Chondrocyte (in vitro differentiated cells): Measurements from ENCODE around the gene ZSCAN22. TPM values are rescaled to one million over a fixed set of nuclear protein-coding genes. Genes with fewer than 3 reads are reported as not detected.

Experiments
- DNase-seq: peaks from one replicate; pipeline ENCODE4 v3.0.0; 2021; ENCODE audit warnings: mixed read lengths, low spot score
- H3K27ac Mint-ChIP-seq: one replicate; pipeline ENCODE4 v1.8.0; 2021; ENCODE audit warnings: mild to moderate bottlenecking, moderate library complexity, mixed read lengths; ENCODE audit not compliant: unreplicated experiment
- H3K27me3 Mint-ChIP-seq: 2 replicates; pipeline ENCODE4 v1.8.0; 2021; ENCODE audit warnings: low read depth, mixed read lengths
- H3K36me3 Mint-ChIP-seq: 2 replicates; pipeline ENCODE4 v1.8.0; 2021; ENCODE audit warnings: low read depth, mixed read lengths
- H3K4me1 Mint-ChIP-seq: 2 replicates; pipeline ENCODE4 v1.8.0; 2021; ENCODE audit warnings: low read depth, mild to moderate bottlenecking, mixed read lengths
- H3K4me3 Mint-ChIP-seq: one replicate; pipeline ENCODE4 v1.8.0; 2021; ENCODE audit warnings: mild to moderate bottlenecking, moderate library complexity, mixed read lengths; ENCODE audit not compliant: unreplicated experiment
- H3K9me3 Mint-ChIP-seq: 2 replicates; pipeline ENCODE4 v1.8.0; 2021; ENCODE audit warnings: low read depth, mixed read lengths
- microRNA-seq: library from miRNA; unstranded; fragments of <30 nt; microRNA quantifications from one replicate; pipeline ENCODE4 v1.2.0, GENCODE V29; 2020; ENCODE audit warnings: borderline number of aligned reads
- total RNA-seq: library from RNA; stranded (reverse); gene quantifications from 3 replicates; pipeline ENCODE4 v1.2.1, GENCODE V29; 2021
- TF ChIP-seq, protein P1 (sequence below): fragments of 200-600 bp; sonication (generic); IDR thresholded peaks from 2 replicates; pipeline ENCODE4 v1.5.0; 2021; ENCODE audit warnings: antibody characterized with exemption, mild to moderate bottlenecking, moderate library complexity

ZSCAN22 gene
- total RNA-seq, 1 donor from 2014 or later, result 3.0 TPM

DNA sequence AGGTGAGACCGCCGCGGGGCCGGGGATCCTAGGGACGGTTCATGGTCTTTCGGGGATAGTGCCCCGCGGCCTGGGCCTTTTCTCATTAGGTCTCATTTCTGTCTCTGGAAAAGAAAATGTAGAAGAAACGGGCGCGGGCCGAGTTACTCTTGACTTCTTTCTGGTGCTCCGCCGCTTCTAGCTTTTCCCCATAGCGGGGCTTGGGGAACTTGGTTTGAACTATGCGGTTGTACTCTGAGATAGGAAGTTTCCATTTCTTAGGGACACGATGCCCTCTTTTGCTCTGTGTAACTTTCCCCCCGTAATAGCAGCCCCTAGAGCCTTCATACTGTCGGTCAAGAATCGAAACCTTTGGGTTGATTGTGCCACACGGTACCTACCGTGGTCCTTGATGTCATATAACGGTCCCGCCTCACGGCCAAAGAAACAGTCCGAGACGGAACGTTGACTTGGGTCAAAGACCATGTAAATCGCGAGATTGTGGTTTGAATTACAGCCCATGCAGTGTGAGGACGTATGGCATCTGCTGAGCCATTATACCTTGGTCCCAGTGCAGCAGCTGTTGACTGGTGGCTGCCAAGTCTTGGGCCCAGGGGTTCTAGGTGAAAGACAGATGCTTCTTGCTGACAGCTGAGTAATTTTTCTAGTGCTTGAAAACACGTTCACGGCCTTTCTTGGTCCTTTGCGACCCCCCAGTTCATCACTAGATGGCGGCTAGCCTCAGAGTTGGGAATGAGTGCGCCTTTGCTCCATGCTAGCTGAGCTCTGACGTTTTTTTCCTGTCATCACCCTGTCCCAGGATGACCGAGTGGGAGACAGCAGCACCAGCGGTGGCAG is 60.8 kb downstream of the ZSCAN22 start:
- DNase-seq, result peak; percentile 38
- peaks cover 14% of the 10 kb centered on the region for H3K36me3 Mint-ChIP-seq
- H3K9me3 Mint-ChIP-seq, result no peaks in the 10 kb centered on the region
- peak overlapping the region; percentile 97 for H3K27ac Mint-ChIP-seq
- TF ChIP-seq, protein P1, sequence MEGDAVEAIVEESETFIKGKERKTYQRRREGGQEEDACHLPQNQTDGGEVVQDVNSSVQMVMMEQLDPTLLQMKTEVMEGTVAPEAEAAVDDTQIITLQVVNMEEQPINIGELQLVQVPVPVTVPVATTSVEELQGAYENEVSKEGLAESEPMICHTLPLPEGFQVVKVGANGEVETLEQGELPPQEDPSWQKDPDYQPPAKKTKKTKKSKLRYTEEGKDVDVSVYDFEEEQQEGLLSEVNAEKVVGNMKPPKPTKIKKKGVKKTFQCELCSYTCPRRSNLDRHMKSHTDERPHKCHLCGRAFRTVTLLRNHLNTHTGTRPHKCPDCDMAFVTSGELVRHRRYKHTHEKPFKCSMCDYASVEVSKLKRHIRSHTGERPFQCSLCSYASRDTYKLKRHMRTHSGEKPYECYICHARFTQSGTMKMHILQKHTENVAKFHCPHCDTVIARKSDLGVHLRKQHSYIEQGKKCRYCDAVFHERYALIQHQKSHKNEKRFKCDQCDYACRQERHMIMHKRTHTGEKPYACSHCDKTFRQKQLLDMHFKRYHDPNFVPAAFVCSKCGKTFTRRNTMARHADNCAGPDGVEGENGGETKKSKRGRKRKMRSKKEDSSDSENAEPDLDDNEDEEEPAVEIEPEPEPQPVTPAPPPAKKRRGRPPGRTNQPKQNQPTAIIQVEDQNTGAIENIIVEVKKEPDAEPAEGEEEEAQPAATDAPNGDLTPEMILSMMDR, result peak; percentile 7
- H3K4me1 Mint-ChIP-seq, result peaks cover 33% of the 10 kb centered on the region
- H3K4me3 Mint-ChIP-seq, result peak overlapping the region; percentile 95
- no peaks in the 10 kb centered on the region for H3K27me3 Mint-ChIP-seq

DNA sequence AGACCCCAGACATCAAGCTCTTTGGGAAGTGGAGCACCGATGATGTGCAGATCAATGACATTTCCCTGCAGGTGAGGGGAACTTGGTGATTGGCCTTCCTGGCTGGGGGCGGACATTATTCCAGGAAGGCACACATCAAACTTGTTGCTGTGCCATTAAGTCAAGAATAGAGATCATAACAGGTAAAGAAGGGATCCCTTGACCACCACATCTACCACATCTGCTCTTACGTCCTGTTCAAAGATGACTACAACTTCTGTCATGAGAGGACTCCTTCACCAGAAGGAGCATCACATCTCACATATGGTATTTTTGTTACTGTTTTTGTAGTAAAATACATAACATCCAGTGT is 61.4 kb downstream of the ZSCAN22 start:
- Mint-ChIP-seq H3K27me3 (no peaks in the 10 kb centered on the region), H3K36me3 (peaks cover 18% of the 10 kb centered on the region), H3K4me3 (peak overlapping the region; percentile 95), H3K4me1 (peaks cover 33% of the 10 kb centered on the region), H3K9me3 (no peaks in the 10 kb centered on the region), H3K27ac (peak overlapping the region; percentile 97)
- DNase-seq, result no peak
- TF ChIP-seq, protein P1, result no peak

Small RNA genes lying within 50 kb of the gene (microRNA-seq; reads per million reads assigned to microRNA genes)
- gene MIR4754, result not detected
- not detected for gene MIR6806

Other genes with a start within 250 kb of the ZSCAN22 start
- 35.7 to 39.4 TPM (median 37.5 TPM) in 3 replicates for gene ZSCAN18, start 228.8 kb upstream of the ZSCAN22 start, total RNA-seq
- gene ZNF329, start 176.2 kb upstream of the ZSCAN22 start, total RNA-seq, result 8.1 to 11.5 TPM (median 9.2 TPM) in 3 replicates
- 12.7 to 14.1 TPM (median 13.2 TPM) in 3 replicates for gene ZNF274, start 143.9 kb upstream of the ZSCAN22 start, total RNA-seq
- gene ZNF544, start 98.1 kb upstream of the ZSCAN22 start, total RNA-seq, result 16.2 to 24.7 TPM (median 17.4 TPM) in 3 replicates
- gene ZNF8, start 48.0 kb upstream of the ZSCAN22 start, total RNA-seq, result 7.9 to 9.2 TPM (median 8.1 TPM) in 3 replicates
- gene ERVK3-1, start 21.6 kb upstream of the ZSCAN22 start, total RNA-seq, result 25.3 to 29.4 TPM (median 26.0 TPM) in 3 replicates
- gene A1BG, start 26.5 kb downstream of the ZSCAN22 start, total RNA-seq, result 49.7 to 53.8 TPM (median 50.2 TPM) in 3 replicates
- gene ZNF497, start 35.8 kb downstream of the ZSCAN22 start, total RNA-seq, result 0.65 to 0.69 TPM (median 0.68 TPM) in 3 replicates
- 2.0 to 3.5 TPM (median 2.5 TPM) in 3 replicates for gene ZNF837, start 54.0 kb downstream of the ZSCAN22 start, total RNA-seq
- 624 to 792 TPM (median 634 TPM) in 3 replicates for gene RPS5, start 60.3 kb downstream of the ZSCAN22 start, total RNA-seq
- gene RNF225, start 68.7 kb downstream of the ZSCAN22 start, total RNA-seq, result not detected in 3 replicates
- gene ZNF584, start 81.7 kb downstream of the ZSCAN22 start, total RNA-seq, result 10.2 to 11.1 TPM (median 10.7 TPM) in 3 replicates
- 1.5 to 1.8 TPM (median 1.6 TPM) in 3 replicates for gene ZNF132, start 113.2 kb downstream of the ZSCAN22 start, total RNA-seq
- 6.3 to 9.8 TPM (median 7.5 TPM) in 3 replicates for gene ZNF324B, start 124.6 kb downstream of the ZSCAN22 start, total RNA-seq
- 10.8 to 12.6 TPM (median 11.3 TPM) in 3 replicates for gene ZNF324, start 140.1 kb downstream of the ZSCAN22 start, total RNA-seq
- 9.3 to 12.2 TPM (median 9.5 TPM) in 3 replicates for gene ZNF446, start 149.4 kb downstream of the ZSCAN22 start, total RNA-seq
- 4.7 to 9.5 TPM (median 9.3 TPM) in 3 replicates for gene SLC27A5, start 185.0 kb downstream of the ZSCAN22 start, total RNA-seq
- gene ZBTB45, start 192.8 kb downstream of the ZSCAN22 start, total RNA-seq, result 15.6 to 17.2 TPM (median 15.9 TPM) in 3 replicates
- gene TRIM28, start 217.1 kb downstream of the ZSCAN22 start, total RNA-seq, result 215 to 286 TPM (median 228 TPM) in 3 replicates
- 85.1 to 99.4 TPM (median 85.9 TPM) in 3 replicates for gene CHMP2A, start 228.1 kb downstream of the ZSCAN22 start, total RNA-seq
- gene UBE2M, start 231.6 kb downstream of the ZSCAN22 start, total RNA-seq, result 70.3 to 80.7 TPM (median 76.3 TPM) in 3 replicates
- 15.2 to 22.3 TPM (median 15.8 TPM) in 3 replicates for gene MZF1, start 246.3 kb downstream of the ZSCAN22 start, total RNA-seq